Ammon's horn (tissue), 1 donor: ENCODE data around the gene CHRM4.
A peak's percentile ranks its signal among the peaks of the same experiment; 100 is the strongest.
"Not testable (repeated sequence)": the region's sequence is repeated elsewhere in the genome, so short reads cannot be mapped to it uniquely, and the experiment has no call there.

Experiments
- DNase-seq: peaks from one replicate; pipeline ENCODE4 v3.0.0-alpha.2; 2016; ENCODE audit warnings: low spot score

Gene CHRM4

DNA sequence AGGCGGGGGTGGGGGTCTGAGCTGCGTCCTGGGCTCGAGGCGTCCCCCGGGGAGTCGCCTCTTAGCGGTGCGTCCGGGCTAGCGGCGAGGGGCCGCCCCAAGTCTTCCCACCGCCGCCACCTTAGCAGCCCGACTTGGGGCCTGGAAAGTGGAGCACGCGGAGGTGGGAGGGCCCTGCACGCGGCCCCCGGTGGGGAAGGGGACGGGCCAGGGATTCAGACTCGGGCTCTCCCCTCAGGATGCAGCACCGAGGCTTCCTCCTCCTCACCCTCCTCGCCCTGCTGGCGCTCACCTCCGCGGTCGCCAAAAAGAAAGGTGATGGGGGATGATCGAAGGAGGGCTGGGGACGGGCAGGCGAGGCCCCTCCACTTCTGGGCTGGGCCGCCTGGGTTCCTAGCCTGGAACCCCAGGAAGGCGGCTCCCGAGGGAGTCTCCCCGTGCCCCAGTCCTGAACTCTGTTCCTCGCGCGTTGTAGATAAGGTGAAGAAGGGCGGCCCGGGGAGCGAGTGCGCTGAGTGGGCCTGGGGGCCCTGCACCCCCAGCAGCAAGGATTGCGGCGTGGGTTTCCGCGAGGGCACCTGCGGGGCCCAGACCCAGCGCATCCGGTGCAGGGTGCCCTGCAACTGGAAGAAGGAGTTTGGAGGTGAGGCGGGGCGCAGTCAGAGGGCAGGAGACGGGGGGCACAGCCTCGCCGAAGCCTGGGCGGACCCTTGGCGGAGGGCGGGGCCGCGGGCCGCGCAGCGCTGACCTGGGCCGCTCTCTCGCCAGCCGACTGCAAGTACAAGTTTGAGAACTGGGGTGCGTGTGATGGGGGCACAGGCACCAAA, 9.5 kb downstream of the CHRM4 start:
- DNase-seq: no peak

DNA sequence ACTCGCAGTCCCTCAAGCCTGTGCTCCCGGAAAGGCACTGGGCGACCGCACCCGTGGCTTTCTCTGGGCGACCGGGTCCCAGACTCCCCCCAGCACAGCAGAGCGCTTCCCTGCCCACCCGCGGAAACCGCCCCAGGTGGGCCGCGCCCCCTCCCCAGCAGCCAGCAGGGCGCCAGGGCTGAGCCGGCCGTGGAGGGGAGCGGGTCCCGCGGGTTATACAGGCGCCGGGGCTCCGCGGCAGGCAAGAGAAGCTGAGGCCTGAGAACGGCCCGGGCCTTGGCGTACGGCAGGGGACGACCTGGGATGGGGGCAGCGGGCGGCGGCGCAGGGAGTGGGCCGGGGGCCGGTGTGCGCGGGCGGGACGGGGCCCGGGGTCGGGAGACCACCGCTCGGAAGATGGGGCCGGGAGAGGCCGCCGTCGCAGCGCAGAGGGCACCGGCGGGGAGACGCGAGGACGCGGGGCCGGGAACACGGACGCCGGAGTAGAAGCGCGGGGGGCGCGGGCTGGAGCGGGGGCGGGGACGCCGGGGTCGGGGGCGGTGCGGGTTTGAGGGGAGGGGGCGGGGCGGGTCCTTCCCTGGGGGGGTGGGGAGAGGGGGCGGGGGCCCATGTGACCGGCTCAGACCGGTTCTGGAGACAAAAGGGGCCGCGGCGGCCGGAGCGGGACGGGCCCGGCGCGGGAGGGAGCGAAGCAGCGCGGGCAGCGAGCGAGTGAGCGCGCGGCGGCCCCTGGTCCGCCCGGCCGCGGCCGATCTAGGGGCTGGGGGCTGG, 10.3 kb downstream of the CHRM4 start, which contains the start of gene MDK:
MDK (plus strand) TSS at position 622 of the 771 bp plus-strand sequence. CDS start 389 bp downstream, outside the sequence.
- no peak for DNase-seq

DNA sequence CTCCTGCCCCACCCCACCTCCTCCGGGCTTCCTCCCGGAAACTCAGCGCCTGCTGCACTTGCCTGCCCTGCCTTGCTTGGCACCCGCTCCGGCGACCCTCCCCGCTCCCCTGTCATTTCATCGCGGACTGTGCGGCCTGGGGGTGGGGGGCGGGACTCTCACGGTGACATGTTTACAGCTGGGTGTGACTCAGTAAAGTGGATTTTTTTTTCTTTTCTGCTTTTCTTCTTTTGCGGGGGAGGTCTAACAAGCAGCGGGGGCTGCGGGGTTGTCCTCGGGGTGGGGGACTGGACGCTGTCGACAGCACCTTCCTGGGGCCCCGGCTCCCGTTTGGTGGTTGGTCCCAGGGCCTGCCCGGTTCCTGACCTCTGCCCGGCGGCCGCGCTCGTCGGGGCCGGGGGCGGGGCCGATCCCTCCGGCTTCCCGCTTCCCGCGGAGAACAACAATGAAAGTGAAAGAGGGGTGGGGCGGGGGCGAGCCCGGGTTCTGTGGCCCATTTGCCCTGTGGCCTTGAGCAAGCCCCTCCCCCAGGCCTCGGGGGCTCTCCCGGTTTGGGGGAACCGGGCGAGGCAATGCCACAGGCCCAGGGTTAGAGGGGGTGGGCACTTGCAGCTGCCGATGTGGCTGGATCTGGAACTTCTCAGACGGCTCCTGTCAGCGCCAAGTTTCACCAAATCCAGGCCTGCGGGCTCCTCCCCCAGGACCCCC, 11.1 kb downstream of the CHRM4 start:
- no peak for DNase-seq

DNA sequence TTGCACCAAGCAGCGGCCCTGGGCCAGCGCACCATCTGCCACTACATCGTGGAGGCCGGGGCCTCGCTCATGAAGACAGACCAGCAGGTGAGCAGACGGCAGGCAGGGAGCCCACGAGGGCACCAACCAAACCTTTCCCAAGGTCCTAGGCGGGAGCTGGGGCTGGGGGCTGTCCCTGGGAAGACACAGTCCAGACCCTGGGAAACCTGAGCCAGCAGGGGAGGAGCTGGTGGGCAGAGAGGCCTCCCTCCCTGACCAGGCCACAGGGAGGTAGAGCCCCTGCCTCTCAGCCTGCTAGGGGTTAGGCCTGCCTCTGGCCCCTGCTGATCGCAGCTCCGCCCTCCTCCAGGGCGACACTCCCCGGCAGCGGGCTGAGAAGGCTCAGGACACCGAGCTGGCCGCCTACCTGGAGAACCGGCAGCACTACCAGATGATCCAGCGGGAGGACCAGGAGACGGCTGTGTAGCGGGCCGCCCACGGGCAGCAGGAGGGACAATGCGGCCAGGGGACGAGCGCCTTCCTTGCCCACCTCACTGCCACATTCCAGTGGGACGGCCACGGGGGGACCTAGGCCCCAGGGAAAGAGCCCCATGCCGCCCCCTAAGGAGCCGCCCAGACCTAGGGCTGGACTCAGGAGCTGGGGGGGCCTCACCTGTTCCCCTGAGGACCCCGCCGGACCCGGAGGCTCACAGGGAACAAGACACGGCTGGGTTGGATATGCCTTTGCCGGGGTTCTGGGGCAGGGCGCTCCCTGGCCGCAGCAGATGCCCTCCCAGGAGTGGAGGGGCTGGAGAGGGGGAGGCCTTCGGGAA, 11.9 kb downstream of the CHRM4 start:
- not testable (repeated sequence) for DNase-seq

DNA sequence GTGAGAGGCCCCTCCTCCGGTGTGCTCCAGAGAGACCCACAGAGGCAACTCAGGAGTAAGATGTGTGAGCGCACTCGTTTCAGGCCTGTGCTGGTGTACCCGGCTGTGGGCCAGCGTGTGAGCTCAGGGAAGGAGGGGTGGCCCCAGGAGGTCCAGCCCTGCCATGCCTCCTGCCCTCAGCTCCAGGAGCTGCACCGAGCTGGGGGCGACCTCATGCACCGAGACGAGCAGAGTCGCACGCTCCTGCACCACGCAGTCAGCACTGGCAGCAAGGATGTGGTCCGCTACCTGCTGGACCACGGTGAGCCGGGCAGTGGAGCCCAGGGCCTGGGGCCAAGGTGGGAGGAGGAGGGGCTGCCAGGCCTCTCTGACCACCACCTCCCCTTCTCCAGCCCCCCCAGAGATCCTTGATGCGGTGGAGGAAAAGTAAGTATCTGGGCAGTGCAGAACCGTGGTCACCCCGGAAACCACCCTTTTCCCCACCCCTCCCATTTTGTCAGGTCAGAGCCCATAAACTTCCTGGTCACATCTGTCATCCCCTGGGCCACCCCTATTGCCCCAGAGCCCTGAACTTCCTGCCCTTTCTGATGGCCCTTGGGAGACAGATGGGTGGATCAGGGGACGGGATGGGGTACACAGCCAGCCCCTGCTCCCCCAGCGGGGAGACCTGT, 12.6 kb downstream of the CHRM4 start:
- DNase-seq: no peak

DNA sequence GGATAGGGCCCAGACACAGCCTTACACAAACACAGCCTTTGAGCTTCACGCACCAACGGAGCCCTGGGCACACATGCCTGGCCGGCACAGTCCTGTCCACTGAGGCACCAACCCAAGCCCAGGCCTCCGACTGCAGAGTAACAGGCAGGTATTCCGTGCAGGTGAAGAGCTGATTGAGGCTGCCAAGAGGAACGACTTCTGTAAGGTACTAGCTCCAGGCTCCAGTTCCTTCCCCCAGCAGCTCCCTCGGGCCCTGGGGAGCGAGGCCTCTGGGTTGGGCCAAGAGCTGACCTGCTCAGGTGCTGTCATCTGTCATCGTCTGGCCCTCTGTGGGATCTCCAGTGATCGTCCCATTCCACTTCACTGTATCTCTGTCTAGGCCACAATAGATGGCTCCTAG, 13.3 kb downstream of the CHRM4 start:
- no peak for DNase-seq

DNA sequence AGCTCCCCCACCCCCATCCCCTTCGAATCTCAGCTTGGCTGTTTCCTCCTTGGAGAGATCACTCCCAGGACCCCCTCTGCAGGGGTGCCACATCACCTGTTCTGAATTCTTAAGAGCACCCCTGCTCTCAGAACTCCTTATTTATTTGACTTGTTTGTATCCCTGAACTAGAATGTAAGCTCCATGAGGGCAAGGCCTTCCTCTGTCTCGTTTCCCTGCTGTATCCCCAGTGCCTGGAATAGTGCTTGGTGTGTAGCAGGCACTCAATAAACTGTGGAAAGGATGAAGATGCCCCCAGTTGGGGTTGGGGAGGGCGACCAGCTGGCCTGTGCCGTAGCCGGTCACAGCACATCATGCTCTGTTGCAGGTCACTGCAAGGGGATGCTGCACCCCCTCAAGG, 13.7 kb downstream of the CHRM4 start:
- no peak for DNase-seq

DNA sequence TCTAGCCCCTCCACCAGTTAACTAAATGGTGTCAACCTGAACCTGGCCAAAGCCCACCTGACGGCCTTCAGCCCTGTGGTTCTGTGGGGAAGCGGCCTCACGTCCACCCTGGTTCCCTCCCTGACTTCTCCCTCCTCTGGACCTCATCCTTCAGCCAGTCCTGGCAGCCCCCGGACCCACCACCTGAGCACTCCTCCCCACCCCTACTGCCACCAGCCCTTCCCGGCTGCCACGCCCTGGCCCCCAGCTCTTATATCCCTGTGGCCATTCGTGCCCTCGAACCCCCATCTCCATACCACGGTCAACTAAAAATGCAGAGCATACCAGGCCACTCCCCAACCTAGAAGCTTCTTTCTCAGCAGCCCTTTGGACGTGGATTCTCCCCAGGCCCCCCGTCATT, 14.3 kb downstream of the CHRM4 start:
- DNase-seq: no peak

DNA sequence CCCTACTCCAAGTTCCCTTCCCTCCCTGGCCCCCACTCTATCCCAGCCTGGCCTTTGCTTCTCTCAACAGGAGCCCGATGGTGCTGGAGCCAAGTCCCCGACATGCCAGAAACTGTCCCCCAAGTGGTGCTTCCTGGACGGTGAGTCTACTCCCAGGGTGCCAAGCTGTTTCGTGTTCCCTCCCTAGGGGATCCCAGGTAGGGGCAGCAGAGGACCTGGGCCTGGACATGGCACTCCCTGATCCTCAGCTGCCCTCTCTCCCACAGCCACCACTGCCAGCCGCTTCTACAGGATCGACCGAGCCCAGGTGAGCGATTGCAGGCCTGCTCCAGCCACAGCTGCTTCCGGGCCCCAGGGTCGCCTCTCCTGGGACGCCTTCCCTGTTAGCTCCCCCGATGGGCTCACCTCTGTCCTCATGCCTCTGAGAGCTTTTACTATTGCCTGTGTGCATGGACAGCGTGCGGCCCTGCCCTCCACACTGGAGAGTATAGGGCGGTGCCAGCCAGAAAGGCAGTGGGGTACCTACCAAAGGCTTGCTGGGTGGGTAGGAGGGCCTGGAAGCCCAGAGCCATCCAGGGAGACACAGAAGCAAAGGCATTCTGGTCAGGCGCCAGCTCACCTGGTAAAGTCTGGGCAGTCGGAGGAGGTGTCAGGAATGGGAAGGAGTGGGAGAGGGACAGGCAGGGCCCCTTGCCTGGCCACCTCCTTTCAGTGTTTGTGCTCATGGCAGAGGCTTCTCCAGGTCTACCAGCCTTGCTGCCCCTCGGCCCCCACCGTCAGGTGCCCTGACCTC, 15.1 kb downstream of the CHRM4 start:
- no peak for DNase-seq

DNA sequence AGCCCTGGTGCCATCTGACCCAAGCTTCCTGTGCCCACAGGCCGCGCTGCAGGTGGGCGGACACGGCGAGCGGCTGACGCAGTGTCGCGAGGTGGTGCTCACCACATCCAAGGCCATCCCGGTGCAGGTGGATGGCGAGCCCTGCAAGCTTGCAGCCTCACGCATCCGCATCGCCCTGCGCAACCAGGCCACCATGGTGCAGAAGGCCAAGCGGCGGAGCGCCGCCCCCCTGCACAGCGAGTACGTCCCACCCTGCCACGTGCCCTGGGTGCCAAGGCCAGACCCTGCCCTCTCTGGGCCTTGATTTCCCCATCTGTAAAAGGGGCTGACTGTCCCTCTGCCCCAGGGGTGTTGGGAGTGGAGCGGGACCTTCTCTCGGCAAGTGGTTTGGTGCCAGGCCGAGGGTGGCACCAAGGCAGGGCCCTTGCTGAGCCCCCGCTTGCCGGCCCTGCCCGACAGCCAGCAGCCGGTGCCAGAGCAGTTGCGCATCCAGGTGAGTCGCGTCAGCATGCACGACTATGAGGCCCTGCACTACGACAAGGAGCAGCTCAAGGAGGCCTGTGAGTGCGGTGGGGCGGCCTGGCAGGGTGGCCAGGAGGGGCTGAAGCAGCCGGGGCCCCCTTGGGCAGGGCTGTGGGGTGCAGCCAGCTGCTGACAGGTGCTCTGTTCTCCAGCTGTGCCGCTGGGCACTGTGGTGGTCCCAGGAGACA, 16.0 kb downstream of the CHRM4 start:
- no peak for DNase-seq

DNA sequence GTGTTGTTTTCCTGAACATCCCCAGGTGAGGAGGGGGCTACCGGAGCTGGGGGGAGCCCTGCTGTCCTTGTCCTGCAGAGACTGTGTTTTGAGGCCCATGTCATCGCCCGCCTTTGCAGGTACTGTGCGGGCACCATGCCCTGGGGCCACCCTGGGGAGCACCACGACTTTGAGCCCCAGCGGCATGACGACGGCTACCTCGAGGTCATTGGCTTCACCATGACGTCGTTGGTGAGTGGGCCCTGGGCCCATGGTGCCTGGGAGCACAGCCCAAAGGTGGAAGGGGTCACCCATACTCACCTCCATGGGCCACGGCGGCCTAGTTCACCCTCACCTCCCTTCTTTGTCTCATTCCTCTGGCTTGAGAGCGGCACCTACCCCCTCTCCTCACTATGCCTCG, 16.8 kb downstream of the CHRM4 start:
- no peak for DNase-seq

DNA sequence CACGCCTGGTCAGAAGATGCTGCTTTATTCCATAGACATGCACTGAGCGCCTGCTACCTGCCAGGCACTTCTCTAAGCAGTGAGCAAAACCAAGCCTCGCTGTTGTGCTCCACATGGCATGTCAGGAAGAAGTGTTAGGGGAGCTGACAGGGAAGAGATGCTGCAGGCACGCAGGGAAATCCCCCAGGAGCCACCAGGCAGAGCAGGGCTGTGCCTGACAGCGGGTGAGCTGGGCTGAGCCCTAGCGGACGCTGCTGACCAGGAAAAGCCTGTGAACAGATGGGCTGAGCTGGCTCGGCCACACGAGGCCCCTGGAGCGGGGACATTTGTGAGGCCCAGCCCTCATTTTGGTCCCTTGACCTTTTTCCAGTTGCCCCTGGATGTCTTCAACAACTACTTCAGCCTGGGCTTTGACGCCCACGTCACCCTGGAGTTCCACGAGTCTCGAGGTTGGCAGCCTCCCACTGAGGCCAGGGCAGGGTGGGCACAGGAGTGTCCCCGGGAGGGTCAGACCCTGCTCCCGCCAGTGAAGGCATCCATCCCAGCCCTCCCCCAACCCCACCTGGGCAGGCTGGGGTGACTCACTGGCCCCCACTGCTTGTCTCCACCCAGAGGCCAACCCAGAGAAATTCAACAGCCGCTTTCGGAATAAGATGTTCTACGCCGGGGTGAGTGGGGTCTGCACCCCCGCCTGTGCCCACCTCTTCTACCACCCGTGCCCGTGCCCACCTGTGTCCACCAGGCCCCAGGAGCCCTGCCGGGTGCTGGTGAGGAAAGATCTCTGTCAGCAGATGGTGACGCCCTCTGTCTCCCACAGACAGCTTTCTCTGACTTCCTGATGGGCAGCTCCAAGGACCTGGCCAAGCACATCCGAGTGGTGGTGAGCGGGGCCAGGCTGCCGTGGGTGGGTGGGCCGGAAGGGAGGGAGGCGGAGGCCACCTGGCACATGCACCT, 17.5 kb downstream of the CHRM4 start:
- DNase-seq: no peak

DNA sequence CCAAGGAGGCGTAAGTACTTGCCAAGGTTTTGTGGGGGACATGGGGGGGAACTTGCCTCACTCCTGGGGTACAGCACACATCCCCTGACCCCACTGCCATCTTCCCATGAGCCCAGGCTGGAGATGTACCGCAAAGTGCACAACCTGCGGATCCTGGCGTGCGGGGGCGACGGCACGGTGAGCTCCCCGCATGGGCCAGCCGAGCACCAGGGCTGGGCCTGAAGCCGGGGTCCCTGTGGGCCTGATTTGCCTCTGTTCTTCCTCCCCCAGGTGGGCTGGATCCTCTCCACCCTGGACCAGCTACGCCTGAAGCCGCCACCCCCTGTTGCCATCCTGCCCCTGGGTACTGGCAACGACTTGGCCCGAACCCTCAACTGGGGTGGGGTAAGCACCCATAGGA, 19.1 kb downstream of the CHRM4 start:
- DNase-seq: not testable (repeated sequence)

DNA sequence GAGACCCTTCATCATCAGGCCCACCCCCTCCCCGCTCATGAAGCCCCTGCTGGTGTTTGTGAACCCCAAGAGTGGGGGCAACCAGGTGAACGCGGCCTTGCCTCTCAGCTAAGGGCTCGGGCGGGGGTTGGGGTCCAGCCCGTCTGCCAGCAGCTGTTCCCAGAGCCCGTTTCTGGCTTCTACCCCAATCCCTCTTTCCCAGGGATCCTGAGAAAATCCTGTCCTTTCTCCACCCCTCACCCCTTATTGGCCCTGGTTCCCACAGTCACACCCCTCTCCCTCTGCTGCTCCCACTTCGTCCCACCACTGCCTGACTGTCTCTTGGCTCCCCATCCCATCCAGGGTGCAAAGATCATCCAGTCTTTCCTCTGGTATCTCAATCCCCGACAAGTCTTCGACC, 19.5 kb downstream of the CHRM4 start:
- no peak for DNase-seq

DNA sequence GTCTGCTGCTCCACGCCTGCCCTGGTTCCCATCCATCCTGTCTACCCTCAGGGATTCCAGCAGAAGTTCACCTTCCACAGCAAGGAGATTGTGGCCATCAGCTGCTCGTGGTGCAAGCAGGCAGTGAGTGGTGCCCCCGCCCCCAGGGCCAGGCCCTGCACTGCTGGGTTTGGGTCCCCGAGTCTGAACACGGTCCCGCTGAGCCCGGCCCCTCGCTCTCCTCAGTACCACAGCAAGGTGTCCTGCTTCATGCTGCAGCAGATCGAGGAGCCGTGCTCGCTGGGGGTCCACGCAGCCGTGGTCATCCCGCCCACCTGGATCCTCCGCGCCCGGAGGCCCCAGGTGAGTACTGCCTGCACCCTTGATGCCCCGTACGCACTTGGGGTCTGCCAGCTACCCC, 20.3 kb downstream of the CHRM4 start:
- DNase-seq: not testable (repeated sequence)

DNA sequence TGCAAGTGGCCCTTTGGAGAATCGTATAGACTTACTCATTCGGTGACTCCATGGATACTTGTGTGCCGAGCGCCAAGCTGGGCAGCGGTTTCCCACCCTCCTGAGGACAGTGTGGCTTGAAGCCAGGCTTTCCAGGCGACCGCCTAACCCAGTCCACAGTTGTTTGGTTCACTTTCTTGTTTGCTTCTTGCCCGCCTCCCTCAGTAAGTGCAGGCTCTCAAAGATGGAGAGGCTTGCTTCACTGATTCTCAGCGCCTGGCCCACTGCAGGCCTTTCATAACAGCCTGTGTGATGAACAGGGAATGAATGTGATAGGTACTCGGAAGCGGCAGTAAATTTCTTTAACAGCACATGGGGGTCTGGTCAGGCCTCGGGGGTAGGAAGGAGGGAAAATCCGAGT, 21.3 kb downstream of the CHRM4 start:
- no peak for DNase-seq

DNA sequence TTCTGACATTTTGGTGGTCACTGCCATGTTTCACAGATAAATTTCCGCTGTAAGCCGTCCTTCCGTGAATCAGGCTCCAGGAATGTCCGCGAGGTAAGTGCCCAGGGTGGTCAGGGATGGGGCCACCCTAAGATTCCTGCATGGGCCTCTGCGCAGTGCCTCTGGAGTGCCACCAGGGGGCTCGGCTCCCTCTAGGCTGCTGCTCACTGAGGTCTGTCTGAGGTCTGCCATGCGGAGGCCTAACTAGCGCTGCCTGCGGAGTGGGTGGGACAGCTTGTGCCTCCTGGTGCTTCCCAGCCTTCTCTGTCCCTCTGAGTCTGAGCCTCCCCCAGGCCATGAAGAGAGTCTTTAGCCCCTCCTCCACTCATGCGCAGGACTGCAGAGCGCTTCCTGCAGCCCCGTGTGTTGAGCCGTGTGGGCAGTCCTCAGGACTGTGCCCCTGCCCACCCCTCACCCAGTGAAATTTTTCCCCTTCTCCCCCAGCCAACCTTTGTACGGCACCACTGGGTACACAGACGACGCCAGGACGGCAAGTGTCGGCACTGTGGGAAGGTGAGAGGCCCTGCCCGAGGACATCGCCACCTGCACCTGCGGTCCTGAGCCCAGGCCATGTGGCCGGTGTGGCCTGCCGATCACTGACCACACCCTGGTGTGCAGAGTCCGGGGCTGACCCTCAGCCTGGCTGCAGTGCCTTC, 22.0 kb downstream of the CHRM4 start:
- peak; percentile 71 for DNase-seq

DNA sequence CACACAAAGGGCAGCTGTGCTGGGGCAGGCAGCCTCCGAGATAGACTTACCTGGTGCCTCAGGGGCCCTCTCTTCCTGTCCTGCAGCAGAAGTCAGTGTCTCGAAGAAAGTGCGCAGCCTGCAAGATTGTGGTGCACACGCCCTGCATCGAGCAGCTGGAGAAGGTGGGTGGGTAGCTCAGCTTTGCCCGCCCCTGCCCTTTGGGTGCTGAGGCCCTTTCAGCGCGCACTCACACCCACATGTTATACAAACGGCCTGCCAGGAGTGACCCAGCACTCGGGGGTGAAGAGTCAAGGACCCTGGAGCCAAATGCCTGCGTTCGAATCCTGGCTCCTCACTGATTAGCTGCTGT, 23.7 kb downstream of the CHRM4 start:
- no peak for DNase-seq
